Measurements from ENCODE around the gene STUM.
"Not testable (repeated sequence)": the region's sequence is repeated elsewhere in the genome, so short reads cannot be mapped to it uniquely, and the experiment has no call there.

STUM gene

DNA sequence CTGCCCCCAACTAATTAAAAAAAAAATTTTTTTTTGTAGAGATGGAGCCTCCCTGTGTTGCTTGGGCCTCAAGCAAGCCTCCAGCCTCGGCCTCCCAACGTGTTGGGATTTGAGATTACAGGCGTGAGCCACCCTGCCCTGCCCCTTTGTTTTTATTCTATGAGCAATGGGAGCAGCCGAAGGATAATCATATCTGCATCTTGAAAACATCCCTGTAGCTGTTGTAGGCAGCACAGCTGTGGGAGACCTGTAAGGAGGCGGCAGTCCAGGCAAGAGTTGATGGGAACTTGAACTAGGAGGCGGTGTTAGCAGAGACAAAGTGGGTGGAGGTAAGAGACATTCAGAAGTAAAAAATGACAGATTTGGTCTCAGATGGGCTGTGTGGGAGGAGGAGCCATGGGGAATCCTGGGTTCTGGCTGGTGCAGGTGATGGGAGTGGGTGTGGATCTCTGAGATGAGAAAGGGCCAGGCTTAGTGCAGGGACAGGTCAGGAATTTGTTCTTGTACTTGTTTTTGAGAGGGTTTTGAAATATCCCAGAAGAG, 31.3 kb downstream of the STUM start:
- DNase-seq (ENCODE audit: low read depth in 1 of 2, low spot score in 1 of 2) = no peak

DNA sequence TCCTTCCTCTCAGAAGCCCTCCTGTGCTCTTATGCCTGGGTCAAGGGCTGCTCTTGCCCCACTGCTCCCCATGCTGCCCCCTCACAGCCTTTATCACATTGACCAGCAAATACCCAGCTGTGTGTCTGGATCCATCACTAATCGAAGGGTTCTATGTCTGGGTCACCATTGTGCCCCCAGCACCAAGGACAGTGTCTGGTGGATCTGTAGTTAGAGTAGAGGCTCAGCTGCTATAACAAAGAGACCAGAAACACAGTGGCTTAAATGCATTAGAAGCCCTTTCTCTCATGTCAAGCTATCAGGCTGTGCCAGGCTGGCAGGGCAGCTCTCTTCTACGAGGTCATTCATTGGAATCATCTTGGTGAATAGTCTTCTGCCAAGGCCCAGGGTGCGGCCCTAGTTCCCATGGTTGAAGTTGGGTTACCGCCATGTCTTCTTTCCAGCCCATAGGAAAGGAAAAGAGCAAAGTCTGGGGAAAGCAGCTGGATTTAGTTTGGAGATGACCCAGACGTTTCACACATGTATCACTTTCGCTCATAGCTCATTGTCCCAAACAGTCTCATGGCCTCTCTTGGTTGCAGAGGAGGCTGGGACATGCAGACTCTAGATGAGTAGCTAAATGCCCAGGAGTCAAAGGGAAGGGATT, 32.2 kb downstream of the STUM start:
- no peak for DNase-seq (ENCODE audit: low read depth in 1 of 2, low spot score in 1 of 2)

DNA sequence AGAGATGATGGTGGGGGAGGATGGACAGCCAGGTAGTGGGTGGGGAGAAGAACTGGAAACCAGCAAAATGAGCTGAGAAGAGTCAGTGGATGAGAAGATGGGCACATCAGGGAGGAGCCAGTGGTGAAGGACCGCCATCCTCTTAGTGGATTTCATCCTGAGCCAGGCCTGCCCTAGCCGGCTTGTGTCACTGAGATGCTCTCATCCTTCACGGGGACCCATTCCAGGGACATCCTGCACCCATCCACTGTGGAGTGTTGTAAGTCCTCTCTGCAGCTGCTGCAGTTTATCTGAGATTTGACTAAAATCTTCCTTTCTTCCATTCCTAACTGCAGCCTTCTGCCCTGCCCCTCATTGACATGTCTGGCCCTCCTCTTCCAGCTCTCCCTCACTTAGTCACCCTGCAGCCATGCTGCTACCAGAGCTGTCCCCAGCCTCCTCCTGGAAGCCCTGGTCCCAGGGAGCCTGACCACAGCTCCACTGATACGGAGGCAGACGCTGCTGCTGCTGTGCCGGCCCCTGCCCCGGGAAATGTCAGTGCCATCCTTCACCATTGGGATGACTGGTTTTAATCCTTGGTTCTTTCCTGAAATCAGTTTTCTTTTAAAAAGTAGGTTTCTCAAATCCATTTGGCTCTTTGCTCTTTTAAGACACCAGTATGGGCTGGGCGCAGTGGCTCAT, 33.2 kb downstream of the STUM start:
- DNase-seq (ENCODE audit: low read depth in 1 of 2, low spot score in 1 of 2) = no peak

DNA sequence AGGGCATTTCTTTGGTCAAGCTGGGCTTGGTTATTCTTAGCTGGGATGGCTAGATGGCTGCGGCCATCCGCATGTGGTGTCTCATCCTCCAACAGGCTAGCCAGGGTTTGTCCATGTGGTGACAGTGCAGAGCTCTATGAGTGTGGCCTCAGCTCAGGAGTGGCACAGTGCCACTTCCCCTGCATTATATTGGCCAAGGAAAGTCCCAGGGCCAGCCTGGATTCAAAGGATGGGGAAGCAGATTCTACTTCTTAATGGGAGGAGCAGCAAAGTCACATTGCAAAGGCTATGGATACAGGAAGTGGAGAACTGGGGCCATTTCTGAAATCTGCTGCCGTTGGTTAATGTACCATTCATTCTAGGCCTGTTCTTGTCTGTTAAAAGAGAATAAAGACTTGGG, 34.4 kb downstream of the STUM start:
- DNase-seq (ENCODE audit: low read depth in 1 of 2, low spot score in 1 of 2) = no peak

GRCh38 chr1:226584164-226584563, 35.6 kb downstream of the STUM start:
- no peak for DNase-seq (ENCODE audit: low read depth in 1 of 2, low spot score in 1 of 2)

GRCh38 chr1:226586116-226586515, 37.6 kb downstream of the STUM start:
- DNase-seq (ENCODE audit: low read depth in 1 of 2, low spot score in 1 of 2) = no peak

- DNase-seq (ENCODE audit: low read depth in 1 of 2, low spot score in 1 of 2) = no peak
These were observed 38.3 kb downstream of the STUM start for GRCh38 chr1:226586650-226587422.

DNA sequence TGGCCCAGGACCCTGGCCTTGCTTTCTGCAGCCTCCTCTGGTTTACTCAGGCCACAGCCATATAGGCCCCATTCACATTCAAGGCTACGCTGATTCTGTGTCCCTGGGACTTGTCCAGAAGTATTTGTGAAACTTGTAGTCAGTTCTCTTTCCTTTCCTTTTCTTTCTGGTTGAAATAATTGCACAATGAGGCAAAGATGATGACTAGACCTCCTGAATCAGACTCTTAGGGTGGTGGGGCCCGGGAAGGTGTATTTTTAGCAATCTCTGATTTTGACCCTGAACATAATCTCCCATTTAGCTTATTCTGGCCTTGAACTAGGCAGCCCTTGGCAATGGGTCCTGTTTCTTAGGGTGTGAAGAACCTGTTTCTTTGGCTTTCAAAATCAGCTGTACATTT, 39.9 kb downstream of the STUM start:
- no peak for DNase-seq (ENCODE audit: low read depth in 1 of 2, low spot score in 1 of 2)

- no peak for DNase-seq (ENCODE audit: low read depth in 1 of 2, low spot score in 1 of 2)
These were observed 40.6 kb downstream of the STUM start for GRCh38 chr1:226589008-226589733.

- DNase-seq (ENCODE audit: low read depth in 1 of 2, low spot score in 1 of 2) = no peak
These were observed 42.0 kb downstream of the STUM start for GRCh38 chr1:226590614-226591013.

- DNase-seq (ENCODE audit: low read depth in 1 of 2, low spot score in 1 of 2) = no peak
These were observed 45.0 kb downstream of the STUM start for GRCh38 chr1:226593541-226593940.

DNA sequence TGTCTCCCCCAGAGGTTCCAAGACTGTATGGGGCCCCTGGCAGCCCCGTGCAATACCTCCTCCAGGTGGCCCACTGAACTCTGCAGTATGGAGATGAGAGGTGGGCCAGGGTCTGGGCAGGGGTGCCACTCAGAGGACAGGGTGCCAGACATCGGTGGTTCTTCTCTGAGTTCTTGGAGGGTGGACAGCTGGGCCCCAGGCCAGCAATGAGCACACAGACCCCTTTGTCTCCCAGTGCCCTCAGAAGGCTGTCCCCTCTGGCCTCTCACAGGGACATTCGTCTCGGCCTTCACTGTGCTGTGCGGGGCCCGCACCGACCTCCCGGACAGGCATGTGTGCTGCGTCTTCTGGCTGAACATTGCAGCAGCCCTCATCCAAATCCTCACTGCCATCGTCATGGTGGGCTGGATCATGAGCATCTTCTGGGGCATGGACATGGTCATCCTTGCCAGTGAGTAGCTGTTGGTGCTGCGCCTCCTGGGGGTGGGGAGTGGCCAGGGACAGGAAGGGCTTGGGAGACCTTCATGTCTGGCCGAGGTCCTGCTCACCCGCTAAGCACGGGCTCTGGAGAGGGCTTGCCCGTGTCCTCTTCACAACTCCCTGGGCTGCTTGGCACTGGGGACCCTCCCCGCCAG, 48.1 kb downstream of the STUM start:
- no peak for DNase-seq (ENCODE audit: low read depth in 1 of 2, low spot score in 1 of 2)

GRCh38 chr1:226597616-226598454, 49.3 kb downstream of the STUM start:
- no peak for DNase-seq (ENCODE audit: low read depth in 1 of 2, low spot score in 1 of 2)

GRCh38 chr1:226598455-226598849, 49.9 kb downstream of the STUM start:
- DNase-seq (ENCODE audit: low read depth in 1 of 2, low spot score in 1 of 2) = no peak

- DNase-seq (ENCODE audit: low read depth in 1 of 2, low spot score in 1 of 2) = not testable (repeated sequence)
These were observed 50.4 kb downstream of the STUM start for GRCh38 chr1:226598955-226599354.

- DNase-seq (ENCODE audit: low read depth in 1 of 2, low spot score in 1 of 2) = no peak
These were observed 51.2 kb downstream of the STUM start for GRCh38 chr1:226599636-226600238.

- DNase-seq (ENCODE audit: low read depth in 1 of 2, low spot score in 1 of 2) = no peak
These were observed 51.7 kb downstream of the STUM start for GRCh38 chr1:226600254-226600653.

GRCh38 chr1:226601456-226601855, 52.9 kb downstream of the STUM start:
- no peak for DNase-seq (ENCODE audit: low read depth in 1 of 2, low spot score in 1 of 2)

DNA sequence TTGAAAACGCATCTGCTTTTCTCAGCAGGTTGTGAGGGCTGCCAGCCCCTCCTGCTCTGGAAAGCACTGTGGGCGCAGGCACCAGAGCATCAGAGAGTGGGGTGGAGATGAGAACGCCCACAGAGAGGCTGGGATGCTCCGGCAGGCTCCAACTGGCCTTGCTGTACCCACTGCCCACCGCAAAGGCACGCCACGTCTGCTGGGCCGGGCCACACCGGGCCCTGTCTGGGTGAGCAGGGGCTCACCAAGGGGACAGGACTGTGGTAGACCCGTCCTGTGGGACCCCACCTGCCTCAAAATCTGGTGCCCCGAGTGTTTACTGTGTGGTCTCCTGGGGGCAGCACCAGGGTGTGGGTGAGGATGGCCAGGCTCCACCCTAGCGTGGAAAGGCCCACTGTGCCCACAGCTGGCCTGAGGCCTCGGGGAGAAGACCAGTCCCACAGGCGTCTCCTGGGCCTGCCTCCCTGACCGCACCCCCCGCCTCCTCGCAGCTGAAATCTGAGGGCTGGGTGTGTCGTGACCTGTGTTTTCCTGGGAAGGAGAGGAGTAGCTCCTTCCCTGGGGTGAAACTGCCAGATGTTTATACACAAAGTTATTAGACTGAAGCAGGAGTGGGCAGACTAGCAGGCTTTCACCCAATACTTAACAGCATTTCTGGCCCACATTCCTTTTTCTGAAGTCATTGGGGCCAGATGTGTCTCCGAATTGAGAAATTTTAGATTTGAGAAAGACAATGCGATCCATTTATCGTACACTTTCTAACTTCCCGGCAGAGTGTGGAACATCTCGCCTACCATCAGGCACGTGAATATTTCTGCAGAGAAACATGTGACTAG, 53.8 kb downstream of the STUM start:
- no peak for DNase-seq (ENCODE audit: low read depth in 1 of 2, low spot score in 1 of 2)

All from stimulated activated CD4-positive, alpha-beta T cell treated with anti-CD3 and anti-CD28 coated beads, Interleukin-15, amount 100 ng/mL, for 1 hour (primary cell).